Measurements from ENCODE around the gene SLC25A26.
"Not testable (repeated sequence)": the region's sequence is repeated elsewhere in the genome, so short reads cannot be mapped to it uniquely, and the experiment has no call there.

The SLC25A26 gene

GRCh38 chr3:66268864-66269263 lies 48.1 kb downstream of the SLC25A26 start:
- DNase-seq, result no peak

GRCh38 chr3:66269411-66269810 lies 48.6 kb downstream of the SLC25A26 start:
- no peak for DNase-seq

- no peak for DNase-seq
Observed at GRCh38 chr3:66270288-66270687, 49.5 kb downstream of the SLC25A26 start.

GRCh38 chr3:66270701-66271100 lies 49.9 kb downstream of the SLC25A26 start:
- DNase-seq, result no peak

GRCh38 chr3:66271231-66271630 lies 50.4 kb downstream of the SLC25A26 start:
- no peak for DNase-seq

GRCh38 chr3:66272016-66272415 lies 51.2 kb downstream of the SLC25A26 start:
- DNase-seq, result no peak

- not testable (repeated sequence) for DNase-seq
Observed at GRCh38 chr3:66274837-66275236, 54.0 kb downstream of the SLC25A26 start.

GRCh38 chr3:66276705-66277274 lies 56.0 kb downstream of the SLC25A26 start:
- DNase-seq, result peak in 42 of 56 donors; percentile 2 to 82 (median 31)

- no peak for DNase-seq
Observed at GRCh38 chr3:66279168-66279567, 58.4 kb downstream of the SLC25A26 start.

- no peak for DNase-seq
Observed at GRCh38 chr3:66280304-66280703, 59.5 kb downstream of the SLC25A26 start.

GRCh38 chr3:66291922-66292321 lies 71.1 kb downstream of the SLC25A26 start:
- not testable (repeated sequence) for DNase-seq

- DNase-seq, result no peak
Observed at GRCh38 chr3:66297260-66297873, 76.6 kb downstream of the SLC25A26 start.

GRCh38 chr3:66297900-66298299 lies 77.1 kb downstream of the SLC25A26 start:
- peak in 1 of 56 donors; percentile 6 for DNase-seq

GRCh38 chr3:66298591-66298990 lies 77.8 kb downstream of the SLC25A26 start:
- no peak for DNase-seq

GRCh38 chr3:66299085-66299484 lies 78.3 kb downstream of the SLC25A26 start:
- DNase-seq, result not testable (repeated sequence)

GRCh38 chr3:66299891-66300290 lies 79.1 kb downstream of the SLC25A26 start:
- no peak for DNase-seq

GRCh38 chr3:66302288-66302687 lies 81.5 kb downstream of the SLC25A26 start:
- no peak for DNase-seq

GRCh38 chr3:66303491-66303901 lies 82.7 kb downstream of the SLC25A26 start:
- DNase-seq, result no peak

GRCh38 chr3:66304293-66304692 lies 83.5 kb downstream of the SLC25A26 start:
- no peak for DNase-seq

- DNase-seq, result not testable (repeated sequence)
Observed at GRCh38 chr3:66306086-66306485, 85.3 kb downstream of the SLC25A26 start.

GRCh38 chr3:66306991-66307390 lies 86.2 kb downstream of the SLC25A26 start:
- DNase-seq, result not testable (repeated sequence)

- no peak for DNase-seq
Observed at GRCh38 chr3:66312039-66312438, 91.2 kb downstream of the SLC25A26 start.

- DNase-seq, result no peak
Observed at GRCh38 chr3:66314455-66314854, 93.7 kb downstream of the SLC25A26 start.
